ENCODE results near the gene HEATR3. TPM values are rescaled to one million over a fixed set of nuclear protein-coding genes. Genes with fewer than 3 reads are reported as not detected.

HEATR3 gene
- total RNA-seq, 1 donor from 2014 or later, result 26.1 TPM

DNA sequence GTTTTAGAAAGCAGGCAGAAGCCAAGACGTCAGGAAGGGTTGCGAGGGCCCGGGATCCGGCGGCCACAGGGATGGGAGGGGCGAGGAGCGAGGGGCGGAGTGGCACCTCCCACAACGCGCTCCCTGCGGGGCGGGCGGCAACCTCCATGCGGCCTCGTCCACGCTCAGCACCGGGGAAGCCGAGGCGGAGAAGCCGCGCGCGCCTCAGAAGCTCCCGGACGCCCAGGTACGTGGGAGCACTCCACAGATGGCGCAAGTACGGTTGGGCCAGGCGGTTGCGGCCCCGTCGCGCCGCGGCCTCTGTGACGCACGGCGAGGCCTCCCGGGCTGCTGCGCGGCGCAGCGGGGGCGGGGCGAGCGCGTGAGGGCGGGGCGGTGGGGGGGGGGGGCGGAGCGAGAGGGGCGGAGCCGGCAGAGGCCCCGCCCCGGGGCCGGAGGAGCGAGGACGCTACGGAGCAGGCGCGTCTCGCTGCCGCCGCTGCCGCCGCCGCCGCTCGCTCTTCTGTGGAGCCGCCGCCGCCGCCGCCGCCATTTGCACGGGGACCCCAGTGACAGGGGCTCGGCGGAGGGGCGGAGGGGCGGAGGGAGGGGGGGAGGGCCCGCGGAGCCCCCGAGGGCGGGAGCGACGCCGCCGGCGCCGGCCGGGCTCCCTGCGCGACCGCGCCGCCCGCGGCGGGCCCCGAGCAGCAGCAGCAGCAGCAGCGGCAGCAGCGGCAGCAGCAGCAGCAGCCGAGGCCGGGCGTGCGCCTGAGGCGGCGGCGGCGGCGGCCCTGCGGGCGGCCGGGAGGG is 87.2 kb downstream of the HEATR3 start, which contains the start of gene TENT4B:
TENT4B (plus strand) TSS at position 500 of the 789 bp plus-strand sequence. CDS start 316 bp downstream, outside the sequence.
- peak; percentile 91 for DNase-seq (ENCODE audit: low spot score)

DNA sequence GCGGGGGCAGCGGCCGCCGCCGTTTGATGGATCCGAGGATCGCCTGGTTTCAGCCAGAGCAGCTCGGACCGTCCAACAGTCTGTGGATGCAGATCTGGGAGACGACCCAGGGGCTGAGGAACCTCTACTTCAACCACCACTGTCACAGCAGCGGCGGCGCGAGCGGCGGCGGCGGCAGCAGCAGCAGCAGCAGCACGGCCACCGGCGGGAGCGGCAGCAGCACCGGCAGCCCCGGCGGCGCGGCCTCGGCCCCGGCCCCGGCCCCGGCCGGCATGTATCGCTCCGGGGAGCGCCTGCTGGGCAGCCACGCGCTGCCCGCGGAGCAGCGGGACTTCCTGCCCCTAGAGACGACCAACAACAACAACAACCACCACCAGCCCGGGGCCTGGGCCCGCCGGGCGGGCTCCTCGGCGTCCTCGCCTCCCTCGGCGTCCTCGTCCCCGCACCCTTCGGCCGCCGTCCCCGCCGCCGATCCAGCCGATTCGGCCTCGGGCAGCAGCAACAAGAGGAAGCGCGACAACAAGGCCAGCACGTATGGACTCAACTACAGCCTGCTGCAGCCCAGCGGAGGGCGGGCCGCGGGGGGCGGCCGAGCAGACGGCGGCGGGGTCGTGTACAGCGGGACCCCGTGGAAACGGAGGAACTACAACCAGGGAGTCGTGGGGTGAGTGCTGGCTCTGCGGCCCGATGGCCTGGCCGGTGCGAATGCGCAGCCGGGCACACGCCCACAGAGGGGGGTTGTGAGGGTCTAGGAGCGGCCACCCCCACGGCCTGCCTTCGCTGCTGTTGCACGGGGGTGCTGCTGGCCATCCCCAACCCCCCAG is 88.0 kb downstream of the HEATR3 start:
- DNase-seq (ENCODE audit: low spot score), result peak; percentile 52

GRCh38 chr16:50154420-50154950 is 88.7 kb downstream of the HEATR3 start:
- peak; percentile 44 for DNase-seq (ENCODE audit: low spot score)

- no peak for DNase-seq (ENCODE audit: low spot score)
These were observed 90.2 kb downstream of the HEATR3 start for GRCh38 chr16:50155925-50156324.

Other genes with a start within 250 kb of the HEATR3 start
- 15.7 TPM for gene ZNF423, start 209.9 kb upstream of the HEATR3 start, total RNA-seq
- gene CNEP1R1, start 40.7 kb upstream of the HEATR3 start, total RNA-seq, result 21.9 TPM
- 17.4 TPM for gene TENT4B, start 87.3 kb downstream of the HEATR3 start, total RNA-seq
- gene ADCY7, start 200.6 kb downstream of the HEATR3 start, total RNA-seq, result 18.6 TPM